ENCODE measurements around the gene CABS1. TPM values are rescaled to one million over a fixed set of nuclear protein-coding genes. Genes with fewer than 3 reads are reported as not detected.

The CABS1 gene
- polyA plus RNA-seq, 1 of the 3 experiments (the other 2 are of a cell fraction), result not detected

DNA sequence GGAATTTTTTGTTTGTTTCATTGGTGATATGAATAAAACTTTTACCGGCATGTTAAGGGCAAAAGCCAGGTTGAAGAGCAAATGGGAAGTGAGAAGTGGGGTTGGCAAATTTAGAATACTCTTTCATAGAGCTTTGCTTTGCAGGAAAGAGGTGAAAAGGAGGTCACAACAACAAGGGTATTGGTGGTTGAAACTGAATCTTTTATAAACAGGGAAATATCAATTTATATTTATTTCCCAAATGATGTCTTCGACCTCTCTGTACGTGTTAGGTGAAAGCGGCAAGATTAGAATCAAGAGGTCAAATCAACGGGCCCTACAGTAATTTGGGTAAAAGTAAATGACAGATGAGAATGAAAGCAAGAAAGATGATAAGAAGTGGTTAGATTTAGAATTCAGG lies 29.2 kb downstream of the CABS1 start:
- no peak overlapping the region for H3K9ac ChIP-seq
- H3F3A ChIP-seq (replicated peaks; ENCODE audit: insufficient read depth), result no peaks in the 10 kb centered on the region
- no peaks in the 10 kb centered on the region for H3K9me2 ChIP-seq
- no peaks in the 10 kb centered on the region for H3K4me1 ChIP-seq (ENCODE audit: control insufficient read depth in 1 of 2, insufficient read depth in 2 of 2, low read depth in 1 of 2, low read length in 1 of 2)
- no peak overlapping the region for H2AFZ ChIP-seq (ENCODE audit: low read depth)
- TF ChIP-seq, protein P1, sequence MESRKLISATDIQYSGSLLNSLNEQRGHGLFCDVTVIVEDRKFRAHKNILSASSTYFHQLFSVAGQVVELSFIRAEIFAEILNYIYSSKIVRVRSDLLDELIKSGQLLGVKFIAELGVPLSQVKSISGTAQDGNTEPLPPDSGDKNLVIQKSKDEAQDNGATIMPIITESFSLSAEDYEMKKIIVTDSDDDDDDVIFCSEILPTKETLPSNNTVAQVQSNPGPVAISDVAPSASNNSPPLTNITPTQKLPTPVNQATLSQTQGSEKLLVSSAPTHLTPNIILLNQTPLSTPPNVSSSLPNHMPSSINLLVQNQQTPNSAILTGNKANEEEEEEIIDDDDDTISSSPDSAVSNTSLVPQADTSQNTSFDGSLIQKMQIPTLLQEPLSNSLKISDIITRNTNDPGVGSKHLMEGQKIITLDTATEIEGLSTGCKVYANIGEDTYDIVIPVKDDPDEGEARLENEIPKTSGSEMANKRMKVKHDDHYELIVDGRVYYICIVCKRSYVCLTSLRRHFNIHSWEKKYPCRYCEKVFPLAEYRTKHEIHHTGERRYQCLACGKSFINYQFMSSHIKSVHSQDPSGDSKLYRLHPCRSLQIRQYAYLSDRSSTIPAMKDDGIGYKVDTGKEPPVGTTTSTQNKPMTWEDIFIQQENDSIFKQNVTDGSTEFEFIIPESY (IDR thresholded peaks at IDR 0.05; ENCODE audit: borderline replicate concordance, low read depth), result no peak
- TF ChIP-seq, protein P2, sequence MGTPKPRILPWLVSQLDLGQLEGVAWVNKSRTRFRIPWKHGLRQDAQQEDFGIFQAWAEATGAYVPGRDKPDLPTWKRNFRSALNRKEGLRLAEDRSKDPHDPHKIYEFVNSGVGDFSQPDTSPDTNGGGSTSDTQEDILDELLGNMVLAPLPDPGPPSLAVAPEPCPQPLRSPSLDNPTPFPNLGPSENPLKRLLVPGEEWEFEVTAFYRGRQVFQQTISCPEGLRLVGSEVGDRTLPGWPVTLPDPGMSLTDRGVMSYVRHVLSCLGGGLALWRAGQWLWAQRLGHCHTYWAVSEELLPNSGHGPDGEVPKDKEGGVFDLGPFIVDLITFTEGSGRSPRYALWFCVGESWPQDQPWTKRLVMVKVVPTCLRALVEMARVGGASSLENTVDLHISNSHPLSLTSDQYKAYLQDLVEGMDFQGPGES (IDR thresholded peaks at IDR 0.05; ENCODE audit: low read depth, low read length), result no peak
- TF ChIP-seq MAX (IDR thresholded peaks at IDR 0.05; ENCODE audit: low read depth), result no peak
- no peak for TF ChIP-seq CHD2 (IDR thresholded peaks at IDR 0.05; ENCODE audit: low read length, partially characterized antibody)
- no peak for TF ChIP-seq FOXJ3 (CRISPR knock-in tag; IDR thresholded peaks at IDR 0.05)
- H4K20me1 ChIP-seq (ENCODE audit: insufficient read depth), result no peaks in the 10 kb centered on the region
- no peaks in the 10 kb centered on the region for H3K36me3 ChIP-seq (replicated peaks in 1 of 2; ENCODE audit: control insufficient read depth in 1 of 2, insufficient read depth in 2 of 2, low read length in 1 of 2)
- no peak overlapping the region for H3K4me3 ChIP-seq (ENCODE audit: low read depth in 2 of 2, low read length in 1 of 2)
- ChIA-PET CTCF (interaction anchor here (1.1 kb wide), 1 partner anchor 12 kb away, joined by 3 read pairs; no protein-coding TSS in a partner anchor), POLR2A (no interaction called here)
- no peak for DNase-seq
- no peak overlapping the region for H3K4me2 ChIP-seq
- WGBS (ENCODE audit: low lambda C conversion rate), result 23% methylated on average over 5 of the region's 5 CpGs
- H3K79me2 ChIP-seq (ENCODE audit: insufficient read depth), result no peaks in the 10 kb centered on the region
- no peaks in the 10 kb centered on the region for H3K27me3 ChIP-seq (ENCODE audit: insufficient read depth)
- no peak overlapping the region for H3K27ac ChIP-seq (ENCODE audit: low read depth in 2 of 2, low read length in 1 of 2)
- no peaks in the 10 kb centered on the region for H3K9me3 ChIP-seq

GRCh38 chr4:70365479-70365878 lies 30.7 kb downstream of the CABS1 start:
- WGBS (ENCODE audit: low lambda C conversion rate), result 3% methylated on average over 2 of the region's 2 CpGs
- DNase-seq, result no peak
- H3F3A ChIP-seq (replicated peaks; ENCODE audit: insufficient read depth), result no peaks in the 10 kb centered on the region
- ChIA-PET CTCF (interaction anchor here (0.6 to 0.8 kb wide), 2 partner anchors 21 to 27 kb away, joined by 3 to 4 read pairs; no protein-coding TSS in a partner anchor), POLR2A (no interaction called here)
- H3K36me3 ChIP-seq (replicated peaks in 1 of 2; ENCODE audit: control insufficient read depth in 1 of 2, insufficient read depth in 2 of 2, low read length in 1 of 2), result no peaks in the 10 kb centered on the region
- no peaks in the 10 kb centered on the region for H4K20me1 ChIP-seq (ENCODE audit: insufficient read depth)
- H3K4me1 ChIP-seq (ENCODE audit: control insufficient read depth in 1 of 2, insufficient read depth in 2 of 2, low read depth in 1 of 2, low read length in 1 of 2), result no peaks in the 10 kb centered on the region
- H2AFZ ChIP-seq (ENCODE audit: low read depth), result no peak overlapping the region
- no peak overlapping the region for H3K9ac ChIP-seq
- no peaks in the 10 kb centered on the region for H3K9me3 ChIP-seq
- no peaks in the 10 kb centered on the region for H3K79me2 ChIP-seq (ENCODE audit: insufficient read depth)
- no peak overlapping the region for H3K4me3 ChIP-seq (ENCODE audit: low read depth in 2 of 2, low read length in 1 of 2)
- H3K9me2 ChIP-seq, result no peaks in the 10 kb centered on the region
- no peak overlapping the region for H3K4me2 ChIP-seq
- TF ChIP-seq SMC3 (IDR thresholded peaks at IDR 0.05; ENCODE audit: low read depth, low read length) (no peak), EZH2phosphoT487 (IDR thresholded peaks at IDR 0.05; ENCODE audit: borderline replicate concordance, low read depth) (no peak), FOSL2 (IDR thresholded peaks at IDR 0.05; ENCODE audit: borderline replicate concordance, low read depth) (no peak), NRF1 (IDR thresholded peaks at IDR 0.05; ENCODE audit: low read depth, low read length) (no peak), NFIC (IDR thresholded peaks at IDR 0.05; ENCODE audit: borderline replicate concordance) (no peak), CTCF (IDR thresholded peaks at IDR 0.05) (no peak), MXI1 (IDR thresholded peaks at IDR 0.05; ENCODE audit: low read depth, low read length) (no peak)
- TF ChIP-seq, protein P3, sequence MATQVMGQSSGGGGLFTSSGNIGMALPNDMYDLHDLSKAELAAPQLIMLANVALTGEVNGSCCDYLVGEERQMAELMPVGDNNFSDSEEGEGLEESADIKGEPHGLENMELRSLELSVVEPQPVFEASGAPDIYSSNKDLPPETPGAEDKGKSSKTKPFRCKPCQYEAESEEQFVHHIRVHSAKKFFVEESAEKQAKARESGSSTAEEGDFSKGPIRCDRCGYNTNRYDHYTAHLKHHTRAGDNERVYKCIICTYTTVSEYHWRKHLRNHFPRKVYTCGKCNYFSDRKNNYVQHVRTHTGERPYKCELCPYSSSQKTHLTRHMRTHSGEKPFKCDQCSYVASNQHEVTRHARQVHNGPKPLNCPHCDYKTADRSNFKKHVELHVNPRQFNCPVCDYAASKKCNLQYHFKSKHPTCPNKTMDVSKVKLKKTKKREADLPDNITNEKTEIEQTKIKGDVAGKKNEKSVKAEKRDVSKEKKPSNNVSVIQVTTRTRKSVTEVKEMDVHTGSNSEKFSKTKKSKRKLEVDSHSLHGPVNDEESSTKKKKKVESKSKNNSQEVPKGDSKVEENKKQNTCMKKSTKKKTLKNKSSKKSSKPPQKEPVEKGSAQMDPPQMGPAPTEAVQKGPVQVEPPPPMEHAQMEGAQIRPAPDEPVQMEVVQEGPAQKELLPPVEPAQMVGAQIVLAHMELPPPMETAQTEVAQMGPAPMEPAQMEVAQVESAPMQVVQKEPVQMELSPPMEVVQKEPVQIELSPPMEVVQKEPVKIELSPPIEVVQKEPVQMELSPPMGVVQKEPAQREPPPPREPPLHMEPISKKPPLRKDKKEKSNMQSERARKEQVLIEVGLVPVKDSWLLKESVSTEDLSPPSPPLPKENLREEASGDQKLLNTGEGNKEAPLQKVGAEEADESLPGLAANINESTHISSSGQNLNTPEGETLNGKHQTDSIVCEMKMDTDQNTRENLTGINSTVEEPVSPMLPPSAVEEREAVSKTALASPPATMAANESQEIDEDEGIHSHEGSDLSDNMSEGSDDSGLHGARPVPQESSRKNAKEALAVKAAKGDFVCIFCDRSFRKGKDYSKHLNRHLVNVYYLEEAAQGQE (IDR thresholded peaks at IDR 0.05; ENCODE audit: low read depth, low read length), result no peak
- H3K27ac ChIP-seq (ENCODE audit: low read depth in 2 of 2, low read length in 1 of 2), result no peak overlapping the region
- H3K27me3 ChIP-seq (ENCODE audit: insufficient read depth), result no peaks in the 10 kb centered on the region
